Neuronal stem cell (in vitro differentiated cells): Measurements from ENCODE around the gene UMODL1.

ENCODE experiments used
- DNase-seq: peaks from one replicate; pipeline ENCODE4 v3.0.0-alpha.2; 2013; ENCODE audit warnings: low spot score
- H2AFZ ChIP-seq: one replicate; pipeline ENCODE4 v1.6.1; 2013; ENCODE audit warnings: mild to moderate bottlenecking, low read length, inconsistent platforms
- H2AK5ac ChIP-seq: 2 replicates; pipeline ENCODE4 v1.6.1; 2013; ENCODE audit warnings: low read depth, mild to moderate bottlenecking, inconsistent platforms, low read length, moderate library complexity, mixed read lengths
- H2BK120ac ChIP-seq: 2 replicates; pipeline ENCODE4 v1.6.1; 2013; ENCODE audit warnings: low read depth, mild to moderate bottlenecking, inconsistent platforms, low read length, moderate library complexity, mixed read lengths
- H2BK12ac ChIP-seq: one replicate; pipeline ENCODE4 v1.6.1; 2013; ENCODE audit warnings: low read length, inconsistent platforms
- H2BK15ac ChIP-seq: 2 replicates; pipeline ENCODE4 v1.6.1; 2013; ENCODE audit warnings: mild to moderate bottlenecking, low read length, inconsistent platforms, mixed read lengths
- H2BK5ac ChIP-seq: one replicate; pipeline ENCODE4 v1.6.1; 2013; ENCODE audit warnings: inconsistent platforms, mild to moderate bottlenecking, low read length, moderate library complexity
- H3K14ac ChIP-seq: one replicate; pipeline ENCODE4 v1.6.1; 2013; ENCODE audit warnings: low read length, inconsistent platforms
- H3K18ac ChIP-seq: 2 replicates; pipeline ENCODE4 v1.6.1; 2013; ENCODE audit warnings: low read length, inconsistent platforms
- H3K23ac ChIP-seq: 2 replicates; pipeline ENCODE4 v1.6.1; 2013; ENCODE audit warnings: low read depth, mild to moderate bottlenecking, mixed read lengths, low read length, inconsistent platforms; ENCODE audit not compliant: poor library complexity
- H3K27ac ChIP-seq: replicated peaks from 3 replicates; pipeline ENCODE4 v1.5.1; 2013; ENCODE audit warnings: low read length, inconsistent platforms
- H3K27me3 ChIP-seq, 3 experiments: 2 replicates each; pipeline ENCODE4 v1.6.1; 2013; ENCODE audit warnings: low read length in 3 of 3, mild to moderate bottlenecking in 2 of 3, inconsistent platforms in 1 of 3, low read depth in 1 of 3, mixed read lengths in 1 of 3, moderate library complexity in 1 of 3; ENCODE audit not compliant: control insufficient read depth in 3 of 3, insufficient read depth in 3 of 3
- H3K36me3 ChIP-seq, 2 donors: replicated peaks in 1 of 2; 2 replicates each; pipeline ENCODE4 v1.6.1; 2013; ENCODE audit warnings: low read length in 2 of 2; ENCODE audit not compliant: control insufficient read depth in 2 of 2, insufficient read depth in 2 of 2
- H3K4ac ChIP-seq: 2 replicates; pipeline ENCODE4 v1.6.1; 2013; ENCODE audit warnings: inconsistent platforms, mild to moderate bottlenecking, low read length, moderate library complexity
- H3K4me1 ChIP-seq, 2 donors: 1 replicate in 1 of 2; 2 replicates in 1 of 2; pipeline ENCODE4 v1.6.1; 2013; ENCODE audit warnings: low read length in 2 of 2, low read depth in 1 of 2; ENCODE audit not compliant: control insufficient read depth in 2 of 2, insufficient read depth in 1 of 2
- H3K4me2 ChIP-seq: one replicate; pipeline ENCODE4 v1.6.1; 2013; ENCODE audit warnings: mild to moderate bottlenecking, low read length, inconsistent platforms; ENCODE audit not compliant: insufficient read depth, poor library complexity, severe bottlenecking
- H3K4me3 ChIP-seq, 2 donors: 2 replicates each; pipeline ENCODE4 v1.5.1; 2013; ENCODE audit warnings: low read length in 2 of 2, mild to moderate bottlenecking in 2 of 2, inconsistent platforms in 1 of 2, moderate library complexity in 1 of 2
- H3K79me1 ChIP-seq: one replicate; pipeline ENCODE4 v1.6.1; 2013; ENCODE audit warnings: low read depth, mild to moderate bottlenecking, inconsistent platforms, low read length, moderate library complexity
- H3K9ac ChIP-seq: one replicate; pipeline ENCODE4 v1.6.1; 2013; ENCODE audit warnings: mild to moderate bottlenecking, low read depth, low read length, inconsistent platforms; ENCODE audit not compliant: poor library complexity
- H3K9me3 ChIP-seq, 2 donors: replicated peaks in 1 of 2; 2 replicates each; pipeline versions ENCODE3 to v1.6.1; 2013; ENCODE audit warnings: low read length in 2 of 2, mild to moderate bottlenecking in 2 of 2, inconsistent platforms in 1 of 2, low read depth in 1 of 2, mixed read lengths in 1 of 2, moderate library complexity in 1 of 2; ENCODE audit not compliant: control insufficient read depth in 2 of 2, insufficient read depth in 1 of 2
- H4K8ac ChIP-seq: one replicate; pipeline ENCODE4 v1.6.1; 2013; ENCODE audit warnings: low read depth, mild to moderate bottlenecking, inconsistent platforms, low read length, moderate library complexity
- H4K91ac ChIP-seq: one replicate; pipeline ENCODE4 v1.6.1; 2013; ENCODE audit warnings: low read length, low read depth, mild to moderate bottlenecking, inconsistent platforms; ENCODE audit not compliant: poor library complexity
- WGBS, 2 donors: extraction: QIAGEN DNeasy Blood & Tissue Kit; methylation state at CpG; one replicate each; pipeline ENCODE4 v1.1.7; 2013; ENCODE audit warnings: missing lambda C conversion rate in 2 of 2, mixed read lengths in 1 of 2; ENCODE audit not compliant: insufficient read length in 2 of 2, insufficient replicate concordance in 1 of 2; ENCODE audit errors: extremely low coverage in 2 of 2; 5-methylcytosine and 5-hydroxymethylcytosine counted together

Gene UMODL1

GRCh38 chr21:42169758-42170157 is 98.6 kb downstream of the UMODL1 start:
- DNase-seq = no peak
- H3K27me3 ChIP-seq = no peaks in the 10 kb centered on the region
- H3K27ac ChIP-seq = no peak overlapping the region

GRCh38 chr21:42171091-42172053 is 100.3 kb downstream of the UMODL1 start:
- WGBS, 2 donors = no CpG with 5 or more reads among the region's 14 CpGs
- H2BK120ac ChIP-seq = no peak overlapping the region
- no peak overlapping the region for H3K4me3 ChIP-seq
- no peak overlapping the region for H2BK5ac ChIP-seq
- no peak overlapping the region for H3K4me2 ChIP-seq
- H3K36me3 ChIP-seq = no peaks in the 10 kb centered on the region
- no peak overlapping the region for H2BK12ac ChIP-seq
- no peak overlapping the region for H4K8ac ChIP-seq
- no peaks in the 10 kb centered on the region for H3K9me3 ChIP-seq
- no peak overlapping the region for H3K9ac ChIP-seq
- no peaks in the 10 kb centered on the region for H3K27me3 ChIP-seq
- H3K23ac ChIP-seq = no peak overlapping the region
- no peak overlapping the region for H3K14ac ChIP-seq
- no peak for DNase-seq
- H2AK5ac ChIP-seq = no peak overlapping the region
- H2AFZ ChIP-seq = no peak overlapping the region
- no peak overlapping the region for H3K18ac ChIP-seq
- H3K27ac ChIP-seq = no peak overlapping the region
- H3K79me1 ChIP-seq = no peaks in the 10 kb centered on the region
- H3K4me1 ChIP-seq = no peaks in the 10 kb centered on the region
- no peak overlapping the region for H4K91ac ChIP-seq
- no peak overlapping the region for H3K4ac ChIP-seq
- H2BK15ac ChIP-seq = no peak overlapping the region

More at GRCh38 chr21:42169758-42170157, 98.6 kb downstream of the UMODL1 start:
- H2BK120ac ChIP-seq = no peak overlapping the region
- H3K4me3 ChIP-seq = no peak overlapping the region
- H3K14ac ChIP-seq = no peak overlapping the region
- H3K23ac ChIP-seq = no peak overlapping the region
- H4K8ac ChIP-seq = no peak overlapping the region
- no peak overlapping the region for H2AFZ ChIP-seq
- no peak overlapping the region for H4K91ac ChIP-seq
- no peaks in the 10 kb centered on the region for H3K4me1 ChIP-seq
- H3K4me2 ChIP-seq = no peak overlapping the region
- no peaks in the 10 kb centered on the region for H3K79me1 ChIP-seq
- no peak overlapping the region for H2BK12ac ChIP-seq
- no peak overlapping the region for H3K9ac ChIP-seq
- H3K9me3 ChIP-seq = peaks cover 0 to 1% of the 10 kb centered on the region in 2 donors
- no peaks in the 10 kb centered on the region for H3K36me3 ChIP-seq
- no peak overlapping the region for H2AK5ac ChIP-seq
- no peak overlapping the region for H2BK5ac ChIP-seq
- no peak overlapping the region for H3K18ac ChIP-seq
- no peak overlapping the region for H3K4ac ChIP-seq
- no peak overlapping the region for H2BK15ac ChIP-seq

- no peak overlapping the region for H2BK15ac ChIP-seq
- no peak overlapping the region for H3K4me2 ChIP-seq
- no peaks in the 10 kb centered on the region for H3K9me3 ChIP-seq
- no peak overlapping the region for H3K27ac ChIP-seq
- H4K91ac ChIP-seq = no peak overlapping the region
- H2BK5ac ChIP-seq = peak overlapping the region; percentile 56
- H2AK5ac ChIP-seq = peak overlapping the region; percentile 81
- H3K4ac ChIP-seq = no peak overlapping the region
- H3K27me3 ChIP-seq = no peaks in the 10 kb centered on the region
- no peak overlapping the region for H2AFZ ChIP-seq
- H3K23ac ChIP-seq = no peak overlapping the region
- H3K4me1 ChIP-seq = no peaks in the 10 kb centered on the region
- H3K18ac ChIP-seq = peak overlapping the region; percentile 89
- no peak overlapping the region for H4K8ac ChIP-seq
- H2BK120ac ChIP-seq = peak overlapping the region; percentile 34
- no peaks in the 10 kb centered on the region for H3K79me1 ChIP-seq
- no peak overlapping the region for H2BK12ac ChIP-seq
- no peak overlapping the region for H3K14ac ChIP-seq
- H3K9ac ChIP-seq = peak overlapping the region; percentile 32
- no peak for DNase-seq
- H3K4me3 ChIP-seq = no peak overlapping the region
- H3K36me3 ChIP-seq = no peaks in the 10 kb centered on the region
- no CpG with 5 or more reads among the region's 40 CpGs for WGBS, 2 donors
Measured at GRCh38 chr21:42172596-42173483, 101.7 kb downstream of the UMODL1 start.

- no peak overlapping the region for H2BK15ac ChIP-seq
- H4K8ac ChIP-seq = no peak overlapping the region
- H3K4ac ChIP-seq = no peak overlapping the region
- H3K27me3 ChIP-seq = no peaks in the 10 kb centered on the region
- no CpG with 5 or more reads among the region's 4 CpGs for WGBS, 2 donors
- peak overlapping the region; percentile 51 for H2AFZ ChIP-seq
- no peak overlapping the region for H3K4me2 ChIP-seq
- H2AK5ac ChIP-seq = no peak overlapping the region
- H3K18ac ChIP-seq = no peak overlapping the region
- H2BK5ac ChIP-seq = no peak overlapping the region
- H2BK12ac ChIP-seq = no peak overlapping the region
- H3K4me3 ChIP-seq = no peak overlapping the region
- H3K23ac ChIP-seq = no peak overlapping the region
- H2BK120ac ChIP-seq = no peak overlapping the region
- no peaks in the 10 kb centered on the region for H3K9me3 ChIP-seq
- no peaks in the 10 kb centered on the region for H3K79me1 ChIP-seq
- H3K36me3 ChIP-seq = no peaks in the 10 kb centered on the region
- H3K14ac ChIP-seq = no peak overlapping the region
- H4K91ac ChIP-seq = no peak overlapping the region
- no peak overlapping the region for H3K27ac ChIP-seq
- no peak for DNase-seq
- H3K9ac ChIP-seq = no peak overlapping the region
- no peaks in the 10 kb centered on the region for H3K4me1 ChIP-seq
Measured at GRCh38 chr21:42174173-42174572, 103.1 kb downstream of the UMODL1 start.
